Measurements from ENCODE around the gene VPS52.

VPS52 gene

DNA sequence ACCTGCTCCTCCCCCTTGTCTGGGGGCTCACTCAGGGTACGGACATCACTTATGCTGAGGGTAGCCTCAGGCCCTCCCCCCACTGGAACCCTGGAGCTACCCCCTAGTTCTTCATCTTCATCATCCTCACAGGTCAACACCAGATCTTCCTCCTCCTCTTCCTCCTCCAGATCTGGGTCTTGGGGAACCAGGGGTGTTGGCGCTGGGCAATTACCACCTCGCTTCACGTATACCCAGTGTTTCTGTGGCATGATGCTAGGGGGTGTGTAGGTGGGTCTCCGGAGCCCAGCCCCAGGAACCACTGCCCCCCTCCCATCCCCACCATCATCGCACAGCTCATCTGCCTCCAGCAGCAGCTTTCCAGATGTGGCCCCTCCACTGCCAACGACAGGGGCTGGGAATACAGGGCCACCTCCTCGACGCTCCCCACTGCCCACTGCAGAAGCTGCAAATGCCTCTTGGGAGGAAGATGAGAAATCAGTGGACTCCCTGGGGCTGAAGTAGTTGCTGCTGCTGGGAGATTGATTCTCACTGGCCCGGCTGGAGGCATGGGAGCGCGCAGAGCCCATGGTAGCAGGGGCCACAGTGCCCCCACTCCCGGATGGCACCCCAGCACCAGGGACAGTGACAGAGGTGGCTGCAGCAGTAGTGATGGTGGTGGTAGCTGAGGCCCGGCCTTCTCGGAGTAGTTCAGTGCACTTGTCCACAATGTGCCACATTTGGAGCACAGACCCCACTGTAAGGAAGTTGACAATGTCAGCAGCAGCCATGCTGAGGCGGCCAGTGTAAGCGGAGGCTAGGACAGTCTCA lies 44.3 kb upstream of the VPS52 start:
- Histone ChIP-seq H3K27me3 (replicated peaks; ENCODE audit: control insufficient read depth, insufficient read depth, low read length, poor library complexity, severe bottlenecking) (no peaks in the 10 kb centered on the region), H3K36me3 (ENCODE audit: control insufficient read depth, insufficient read depth, low read length) (peaks cover 26% of the 10 kb centered on the region), H3K4me1 (ENCODE audit: control insufficient read depth, insufficient read depth, low read length, poor library complexity, severe bottlenecking) (peaks cover 46% of the 10 kb centered on the region), H3K27ac (ENCODE audit: insufficient read depth, low read length, poor library complexity, severe bottlenecking) (peak overlapping the region; percentile 100), H3K9me3 (ENCODE audit: control insufficient read depth, low read length) (no peaks in the 10 kb centered on the region), H3K4me3 (ENCODE audit: insufficient read depth, low read depth, low read length, poor library complexity, severe bottlenecking) (no peak overlapping the region)
- no peak for DNase-seq

GRCh38 chr6:33314943-33315792 lies 43.5 kb upstream of the VPS52 start:
- Histone ChIP-seq H3K36me3 (ENCODE audit: control insufficient read depth, insufficient read depth, low read length) (peaks cover 17% of the 10 kb centered on the region), H3K4me3 (ENCODE audit: insufficient read depth, low read depth, low read length, poor library complexity, severe bottlenecking) (peak overlapping the region; percentile 92), H3K27me3 (replicated peaks; ENCODE audit: control insufficient read depth, insufficient read depth, low read length, poor library complexity, severe bottlenecking) (no peaks in the 10 kb centered on the region), H3K9me3 (ENCODE audit: control insufficient read depth, low read length) (no peaks in the 10 kb centered on the region), H3K27ac (ENCODE audit: insufficient read depth, low read length, poor library complexity, severe bottlenecking) (peak overlapping the region; percentile 100), H3K4me1 (ENCODE audit: control insufficient read depth, insufficient read depth, low read length, poor library complexity, severe bottlenecking) (peaks cover 42% of the 10 kb centered on the region)
- DNase-seq: no peak

DNA sequence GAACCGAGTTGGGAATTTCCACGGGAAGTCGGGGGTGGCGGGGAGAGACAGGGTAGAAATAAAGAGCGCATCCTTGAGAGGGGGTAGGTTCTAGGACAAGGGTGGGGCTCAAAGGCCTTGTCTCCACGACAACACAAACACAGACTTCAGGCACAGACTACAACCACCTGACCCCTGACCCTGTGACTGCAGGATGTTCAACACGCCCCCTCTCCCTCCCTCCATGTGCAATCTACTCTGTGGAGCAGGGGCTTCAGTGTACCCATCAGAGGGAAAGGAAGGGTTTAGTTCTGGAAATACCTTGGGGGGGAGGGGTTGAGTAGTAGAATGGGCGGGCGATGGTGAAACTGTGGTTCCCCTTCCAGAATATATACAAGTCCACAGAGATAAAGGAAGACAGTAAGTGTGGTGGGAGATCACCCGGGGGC lies 42.9 kb upstream of the VPS52 start:
- Histone ChIP-seq H3K27ac (ENCODE audit: insufficient read depth, low read length, poor library complexity, severe bottlenecking) (peak overlapping the region; percentile 100), H3K4me3 (ENCODE audit: insufficient read depth, low read depth, low read length, poor library complexity, severe bottlenecking) (peak overlapping the region; percentile 92), H3K9me3 (ENCODE audit: control insufficient read depth, low read length) (no peaks in the 10 kb centered on the region), H3K4me1 (ENCODE audit: control insufficient read depth, insufficient read depth, low read length, poor library complexity, severe bottlenecking) (peaks cover 40% of the 10 kb centered on the region), H3K27me3 (replicated peaks; ENCODE audit: control insufficient read depth, insufficient read depth, low read length, poor library complexity, severe bottlenecking) (no peaks in the 10 kb centered on the region), H3K36me3 (ENCODE audit: control insufficient read depth, insufficient read depth, low read length) (peaks cover 11% of the 10 kb centered on the region)
- DNase-seq: peak; percentile 75 to 80 (median 78)

DNA sequence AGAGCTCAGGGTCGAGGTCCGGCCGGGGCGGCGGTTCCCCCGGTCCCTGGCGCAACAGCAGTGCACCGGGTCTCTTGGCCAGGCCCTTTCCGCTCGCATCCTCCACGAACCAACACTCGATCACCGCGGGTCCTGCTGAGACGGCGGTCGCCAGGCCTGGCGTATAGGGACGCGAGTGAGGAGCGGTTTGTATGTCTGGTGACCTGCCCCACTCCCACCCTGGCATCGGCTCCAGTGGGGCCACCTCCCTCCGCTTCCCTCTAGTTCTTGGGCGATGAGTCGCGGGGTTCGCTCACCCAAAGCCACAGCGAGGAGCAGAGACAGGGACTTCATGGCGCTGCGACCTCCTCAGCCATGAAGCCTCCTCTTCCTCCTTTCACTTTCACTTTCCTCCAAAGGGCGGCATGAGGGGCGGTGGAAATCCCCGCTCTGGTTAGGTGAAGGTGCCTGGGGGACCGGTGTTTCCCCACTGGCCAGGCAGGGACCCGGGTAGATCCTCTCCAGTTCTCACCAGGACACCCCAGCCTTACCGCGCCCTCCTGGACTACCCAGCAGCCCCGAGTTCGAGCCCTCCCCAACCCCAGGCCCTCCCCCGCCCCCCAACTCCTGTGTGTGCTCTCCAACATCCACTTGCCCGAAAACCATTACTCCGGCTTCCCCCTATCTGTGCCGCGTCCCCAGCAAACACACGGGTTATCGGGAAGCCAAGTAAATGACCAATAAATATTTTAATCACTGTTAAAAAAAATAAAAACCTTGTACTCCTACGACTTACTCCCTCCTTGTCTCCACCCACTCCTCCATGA lies 42.2 kb upstream of the VPS52 start, which contains the start of gene TAPBP:
TSS of gene TAPBP (minus strand) at position 370 of the 806 bp plus-strand sequence. CDS start at position 333, 37 bp downstream.
- H3K4me3 ChIP-seq (ENCODE audit: insufficient read depth, low read depth, low read length, poor library complexity, severe bottlenecking): peak within 1 kb of the TSS; percentile 92
- no peaks in the 10 kb centered on the region for H3K9me3 ChIP-seq (ENCODE audit: control insufficient read depth, low read length)
- no peaks in the 10 kb centered on the region for H3K27me3 ChIP-seq (replicated peaks; ENCODE audit: control insufficient read depth, insufficient read depth, low read length, poor library complexity, severe bottlenecking)
- peaks cover 34% of the 10 kb centered on the region for H3K4me1 ChIP-seq (ENCODE audit: control insufficient read depth, insufficient read depth, low read length, poor library complexity, severe bottlenecking)
- peaks cover 5% of the 10 kb centered on the region for H3K36me3 ChIP-seq (ENCODE audit: control insufficient read depth, insufficient read depth, low read length)
- DNase-seq: peak; percentile 84 to 86 (median 86)
- peak within 1 kb of the TSS; percentile 100 for H3K27ac ChIP-seq (ENCODE audit: insufficient read depth, low read length, poor library complexity, severe bottlenecking)

DNA sequence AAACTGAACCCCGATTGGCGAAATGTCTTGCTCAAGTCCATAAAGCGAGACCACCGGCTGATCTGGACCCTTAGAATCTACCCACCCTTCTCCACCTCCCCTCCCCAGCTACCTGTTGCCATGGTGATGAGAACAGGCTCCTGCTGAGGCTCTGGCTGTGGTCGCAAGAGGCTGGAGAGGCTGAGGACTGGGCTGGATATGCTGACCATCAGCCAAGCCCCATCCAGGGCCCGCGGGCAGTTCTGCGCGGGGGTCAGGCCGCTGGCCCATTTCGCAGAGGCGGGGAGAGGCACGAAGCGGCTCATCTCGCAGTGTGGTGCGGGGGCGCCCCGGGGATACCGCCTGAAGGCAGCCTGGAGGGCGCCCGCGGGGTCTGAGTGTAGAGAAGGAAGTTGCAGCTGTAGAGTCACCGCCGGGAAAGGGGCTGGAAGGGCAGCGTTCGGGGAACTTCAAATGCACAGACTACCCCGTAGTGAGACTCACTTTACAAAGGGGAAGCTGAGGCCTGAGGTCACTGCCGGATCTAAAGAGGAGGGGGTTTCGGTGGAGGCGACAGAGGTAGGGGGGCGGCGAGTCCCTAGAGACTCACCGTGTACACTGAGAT lies 41.5 kb upstream of the VPS52 start:
- peaks cover 27% of the 10 kb centered on the region for H3K4me1 ChIP-seq (ENCODE audit: control insufficient read depth, insufficient read depth, low read length, poor library complexity, severe bottlenecking)
- H3K36me3 ChIP-seq (ENCODE audit: control insufficient read depth, insufficient read depth, low read length): peaks cover 5% of the 10 kb centered on the region
- H3K4me3 ChIP-seq (ENCODE audit: insufficient read depth, low read depth, low read length, poor library complexity, severe bottlenecking): peak overlapping the region; percentile 92
- H3K9me3 ChIP-seq (ENCODE audit: control insufficient read depth, low read length): no peaks in the 10 kb centered on the region
- DNase-seq: no peak
- H3K27me3 ChIP-seq (replicated peaks; ENCODE audit: control insufficient read depth, insufficient read depth, low read length, poor library complexity, severe bottlenecking): no peaks in the 10 kb centered on the region
- H3K27ac ChIP-seq (ENCODE audit: insufficient read depth, low read length, poor library complexity, severe bottlenecking): peak overlapping the region; percentile 100

- Histone ChIP-seq H3K4me1 (ENCODE audit: control insufficient read depth, insufficient read depth, low read length, poor library complexity, severe bottlenecking) (peaks cover 25% of the 10 kb centered on the region), H3K27ac (ENCODE audit: insufficient read depth, low read length, poor library complexity, severe bottlenecking) (peak overlapping the region; percentile 100), H3K27me3 (replicated peaks; ENCODE audit: control insufficient read depth, insufficient read depth, low read length, poor library complexity, severe bottlenecking) (no peaks in the 10 kb centered on the region), H3K9me3 (ENCODE audit: control insufficient read depth, low read length) (no peaks in the 10 kb centered on the region), H3K36me3 (ENCODE audit: control insufficient read depth, insufficient read depth, low read length) (peaks cover 12% of the 10 kb centered on the region), H3K4me3 (ENCODE audit: insufficient read depth, low read depth, low read length, poor library complexity, severe bottlenecking) (peak overlapping the region; percentile 92)
- DNase-seq: peak; percentile 83 to 85 (median 83)
These were observed 40.9 kb upstream of the VPS52 start for GRCh38 chr6:33312361-33313104.

DNA sequence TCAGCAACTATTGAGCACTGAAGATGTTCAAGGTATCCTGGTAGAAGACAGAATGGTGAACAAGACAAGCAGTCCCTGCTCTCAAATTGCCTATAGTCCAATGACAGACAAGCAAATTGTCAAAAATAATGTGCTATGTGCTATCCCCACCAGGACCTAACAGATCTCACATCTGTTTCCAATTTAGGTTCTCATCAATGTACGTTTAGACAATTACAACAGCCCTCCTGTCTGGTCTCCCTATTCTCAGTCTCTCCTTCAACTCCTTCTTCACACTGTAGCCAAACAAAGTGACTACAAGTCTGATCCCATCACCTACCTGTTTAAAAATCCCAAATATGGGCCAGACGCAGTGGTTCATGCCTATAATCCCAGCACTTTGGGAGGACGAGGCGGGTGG lies 34.7 kb upstream of the VPS52 start:
- H3K27me3 ChIP-seq (replicated peaks; ENCODE audit: control insufficient read depth, insufficient read depth, low read length, poor library complexity, severe bottlenecking): no peaks in the 10 kb centered on the region

GRCh38 chr6:33305052-33305451 lies 33.4 kb upstream of the VPS52 start:
- no peak overlapping the region for H3K4me3 ChIP-seq (ENCODE audit: insufficient read depth, low read depth, low read length, poor library complexity, severe bottlenecking)
- H3K27ac ChIP-seq (ENCODE audit: insufficient read depth, low read length, poor library complexity, severe bottlenecking): no peak overlapping the region
- no peaks in the 10 kb centered on the region for H3K9me3 ChIP-seq (ENCODE audit: control insufficient read depth, low read length)
- DNase-seq: no peak
- H3K27me3 ChIP-seq (replicated peaks; ENCODE audit: control insufficient read depth, insufficient read depth, low read length, poor library complexity, severe bottlenecking): no peaks in the 10 kb centered on the region
- H3K4me1 ChIP-seq (ENCODE audit: control insufficient read depth, insufficient read depth, low read length, poor library complexity, severe bottlenecking): peaks cover 2% of the 10 kb centered on the region
- H3K36me3 ChIP-seq (ENCODE audit: control insufficient read depth, insufficient read depth, low read length): peaks cover 49% of the 10 kb centered on the region

More for the DNA sequence above, 34.7 kb upstream of the VPS52 start:
- Histone ChIP-seq H3K9me3 (ENCODE audit: control insufficient read depth, low read length) (no peaks in the 10 kb centered on the region), H3K36me3 (ENCODE audit: control insufficient read depth, insufficient read depth, low read length) (peaks cover 49% of the 10 kb centered on the region), H3K4me1 (ENCODE audit: control insufficient read depth, insufficient read depth, low read length, poor library complexity, severe bottlenecking) (no peaks in the 10 kb centered on the region), H3K27ac (ENCODE audit: insufficient read depth, low read length, poor library complexity, severe bottlenecking) (no peak overlapping the region), H3K4me3 (ENCODE audit: insufficient read depth, low read depth, low read length, poor library complexity, severe bottlenecking) (no peak overlapping the region)
- DNase-seq: no peak

DNA sequence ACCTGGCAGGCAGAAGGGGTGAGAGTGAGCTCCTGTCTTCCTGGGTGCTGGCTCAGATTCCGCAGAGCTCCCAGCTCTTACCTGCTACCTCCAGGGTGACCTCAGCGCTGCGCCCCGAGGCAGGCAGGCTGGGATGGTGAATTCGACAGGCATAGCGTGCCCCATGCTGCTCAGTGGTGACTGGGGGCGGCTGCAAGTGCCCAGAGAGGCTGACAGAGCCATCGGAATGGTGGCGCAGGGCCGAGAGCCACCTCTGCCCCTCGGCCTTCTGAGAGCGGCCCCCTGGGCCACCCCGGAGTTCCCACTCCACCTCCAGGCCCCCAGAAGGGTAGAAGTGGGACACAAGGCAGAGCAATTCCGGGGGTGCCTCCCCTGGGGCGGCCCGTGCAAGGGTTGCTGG lies 32.5 kb upstream of the VPS52 start:
- H3K4me3 ChIP-seq (ENCODE audit: insufficient read depth, low read depth, low read length, poor library complexity, severe bottlenecking): no peak overlapping the region
- H3K27me3 ChIP-seq (replicated peaks; ENCODE audit: control insufficient read depth, insufficient read depth, low read length, poor library complexity, severe bottlenecking): no peaks in the 10 kb centered on the region
- no peak for DNase-seq
- no peak overlapping the region for H3K27ac ChIP-seq (ENCODE audit: insufficient read depth, low read length, poor library complexity, severe bottlenecking)
- H3K4me1 ChIP-seq (ENCODE audit: control insufficient read depth, insufficient read depth, low read length, poor library complexity, severe bottlenecking): peaks cover 8% of the 10 kb centered on the region
- no peaks in the 10 kb centered on the region for H3K9me3 ChIP-seq (ENCODE audit: control insufficient read depth, low read length)
- H3K36me3 ChIP-seq (ENCODE audit: control insufficient read depth, insufficient read depth, low read length): peaks cover 49% of the 10 kb centered on the region

All from effector memory CD4-positive, alpha-beta T cell (primary cell).